Thoracic aorta (tissue), 2 donors: Measurements from ENCODE around the gene CEP170B. TPM values are rescaled to one million over a fixed set of nuclear protein-coding genes. Genes with fewer than 3 reads are reported as not detected.
A peak's percentile ranks its signal among the peaks of the same experiment; 100 is the strongest.

Experiments
- ATAC-seq: fragments of 150-250 bp; one replicate; pipeline ENCODE4 v1.8.0; 2017; ENCODE audit warnings: low read depth; ENCODE audit not compliant: insufficient number of reproducible peaks, low FRiP score
- DNase-seq: peaks from one replicate; pipeline ENCODE4 v3.0.0-alpha.2; 2020; ENCODE audit warnings: low spot score
- H3K27ac ChIP-seq, 2 donors: fragments of 200-600 bp; sonication (generic); 1 replicate in 1 of 2; 2 replicates in 1 of 2; pipeline ENCODE4 v1.5.1; 2016; ENCODE audit warnings: mild to moderate bottlenecking in 2 of 2, moderate library complexity in 2 of 2
- H3K27me3 ChIP-seq: fragments of 200-600 bp; sonication (generic); replicated peaks from 2 replicates; pipeline ENCODE4 v1.6.0; 2016; ENCODE audit warnings: mild to moderate bottlenecking; ENCODE audit not compliant: insufficient read depth
- H3K36me3 ChIP-seq: fragments of 200-600 bp; sonication (generic); one replicate; pipeline ENCODE4 v1.5.1; 2016
- H3K4me1 ChIP-seq, 2 donors: fragments of 200-600 bp; sonication (generic); 1 replicate in 1 of 2; 2 replicates in 1 of 2; pipeline versions ENCODE4 v1.5.1 to v1.6.0; 2016; ENCODE audit warnings: low read depth in 2 of 2, mild to moderate bottlenecking in 1 of 2; ENCODE audit not compliant: control insufficient read depth in 1 of 2
- H3K4me3 ChIP-seq: fragments of 200-600 bp; sonication (generic); 2 replicates; pipeline ENCODE4 v1.5.1; 2016; ENCODE audit warnings: mild to moderate bottlenecking
- H3K9me3 ChIP-seq: fragments of 200-600 bp; sonication (generic); 2 replicates; pipeline ENCODE4 v1.5.1; 2016
- total RNA-seq, 2 donors: library from RNA; depleted of rRNA; stranded (reverse); fragments of >200 nt; gene quantifications; one replicate each; pipeline versions ENCODE4 v1.1.0 to v1.2.3, GENCODE V29; 2016
- TF ChIP-seq, protein P1 (sequence below): fragments of 200-600 bp; sonication (generic); IDR thresholded peaks from one replicate; pipeline ENCODE4 v1.5.1; 2019; ENCODE audit warnings: antibody characterized with exemption

CEP170B gene
- total RNA-seq, 2 donors from 2014 or later: 35.2 to 38.2 TPM

DNA sequence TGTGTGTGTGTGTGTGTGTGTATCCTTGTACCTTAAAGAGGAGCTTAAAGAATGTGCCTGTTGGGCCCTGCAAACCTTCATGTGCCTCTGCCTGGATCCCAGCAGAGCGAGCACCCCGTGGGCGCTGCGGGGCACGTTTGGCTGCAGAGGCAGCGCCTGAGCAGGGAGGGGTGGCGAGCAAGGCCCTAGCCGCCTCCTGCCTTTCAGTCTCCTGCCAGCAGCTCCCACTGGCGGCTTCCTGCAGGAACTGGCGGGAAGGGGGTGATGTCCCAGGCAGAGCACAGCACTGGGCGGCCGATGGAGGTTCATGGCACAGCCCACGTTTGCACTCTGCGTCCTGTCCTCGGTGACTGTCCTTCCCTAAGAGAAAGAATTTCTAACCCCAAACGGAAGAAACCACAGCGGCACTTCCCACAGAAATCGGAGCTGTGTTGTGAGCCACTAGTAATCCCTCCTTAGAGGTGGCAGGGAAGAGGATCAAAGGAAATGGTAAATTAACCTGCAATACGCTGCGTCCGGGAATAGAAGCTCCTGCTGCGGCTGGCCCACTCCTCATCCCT, 44.3 kb upstream of the CEP170B start:
- no peaks in the 10 kb centered on the region for H3K36me3 ChIP-seq
- peaks cover 7 to 14% of the 10 kb centered on the region in 2 donors for H3K4me1 ChIP-seq
- DNase-seq: no peak
- no peaks in the 10 kb centered on the region for H3K9me3 ChIP-seq
- TF ChIP-seq, protein P1, sequence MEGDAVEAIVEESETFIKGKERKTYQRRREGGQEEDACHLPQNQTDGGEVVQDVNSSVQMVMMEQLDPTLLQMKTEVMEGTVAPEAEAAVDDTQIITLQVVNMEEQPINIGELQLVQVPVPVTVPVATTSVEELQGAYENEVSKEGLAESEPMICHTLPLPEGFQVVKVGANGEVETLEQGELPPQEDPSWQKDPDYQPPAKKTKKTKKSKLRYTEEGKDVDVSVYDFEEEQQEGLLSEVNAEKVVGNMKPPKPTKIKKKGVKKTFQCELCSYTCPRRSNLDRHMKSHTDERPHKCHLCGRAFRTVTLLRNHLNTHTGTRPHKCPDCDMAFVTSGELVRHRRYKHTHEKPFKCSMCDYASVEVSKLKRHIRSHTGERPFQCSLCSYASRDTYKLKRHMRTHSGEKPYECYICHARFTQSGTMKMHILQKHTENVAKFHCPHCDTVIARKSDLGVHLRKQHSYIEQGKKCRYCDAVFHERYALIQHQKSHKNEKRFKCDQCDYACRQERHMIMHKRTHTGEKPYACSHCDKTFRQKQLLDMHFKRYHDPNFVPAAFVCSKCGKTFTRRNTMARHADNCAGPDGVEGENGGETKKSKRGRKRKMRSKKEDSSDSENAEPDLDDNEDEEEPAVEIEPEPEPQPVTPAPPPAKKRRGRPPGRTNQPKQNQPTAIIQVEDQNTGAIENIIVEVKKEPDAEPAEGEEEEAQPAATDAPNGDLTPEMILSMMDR: peak; percentile 33
- ATAC-seq: no peak
- H3K27ac ChIP-seq: no peak overlapping the region
- H3K27me3 ChIP-seq: no peaks in the 10 kb centered on the region
- H3K4me3 ChIP-seq: no peak overlapping the region

DNA sequence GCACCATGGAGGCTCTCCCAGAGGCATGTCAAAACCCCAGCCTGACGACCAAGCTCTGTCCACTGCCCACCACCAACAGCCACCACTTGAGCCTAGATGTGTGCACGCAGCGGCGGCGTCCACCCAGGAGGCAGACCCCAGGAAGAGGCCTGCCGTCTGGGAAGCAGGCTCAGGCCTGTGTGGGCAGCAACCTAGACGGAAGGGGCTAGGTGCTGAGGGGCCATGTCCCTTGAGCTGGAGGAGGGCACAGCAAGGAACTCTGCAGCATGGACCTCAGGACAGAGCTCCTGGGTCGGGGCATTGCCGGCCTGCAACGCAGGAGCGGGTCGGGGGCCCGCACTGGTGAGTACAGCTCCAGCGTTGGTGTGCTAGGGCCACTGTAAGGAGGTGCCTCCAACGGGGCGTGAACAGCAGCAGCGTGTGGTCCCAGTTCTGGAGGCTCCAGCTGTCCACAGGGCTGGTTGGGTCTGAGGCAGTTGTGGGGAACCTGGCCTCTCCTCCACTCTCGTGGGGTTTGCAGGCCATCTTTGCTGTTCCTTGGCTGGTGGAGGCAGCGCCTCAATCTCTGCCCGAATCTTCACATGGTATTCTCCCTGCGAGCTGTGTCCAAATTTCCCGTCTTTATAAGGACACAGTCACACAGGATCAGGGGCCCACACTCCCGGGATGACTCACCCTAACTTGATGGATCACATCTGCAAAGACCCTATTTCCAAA, 43.7 kb upstream of the CEP170B start:
- Histone ChIP-seq H3K4me1 (peaks cover 7 to 17% of the 10 kb centered on the region in 2 donors), H3K27me3 (no peaks in the 10 kb centered on the region), H3K27ac (no peak overlapping the region), H3K9me3 (no peaks in the 10 kb centered on the region), H3K36me3 (no peaks in the 10 kb centered on the region), H3K4me3 (no peak overlapping the region)
- DNase-seq: no peak
- TF ChIP-seq, protein P1: no peak
- no peak for ATAC-seq

GRCh38 chr14:104821971-104822608, 43.0 kb upstream of the CEP170B start:
- Histone ChIP-seq H3K9me3 (no peaks in the 10 kb centered on the region), H3K4me3 (no peak overlapping the region), H3K27ac (no peak overlapping the region), H3K4me1 (peaks cover 4 to 13% of the 10 kb centered on the region in 2 donors), H3K36me3 (no peaks in the 10 kb centered on the region), H3K27me3 (no peaks in the 10 kb centered on the region)
- DNase-seq (no peak), ATAC-seq (no peak)
- TF ChIP-seq, protein P1: no peak

DNA sequence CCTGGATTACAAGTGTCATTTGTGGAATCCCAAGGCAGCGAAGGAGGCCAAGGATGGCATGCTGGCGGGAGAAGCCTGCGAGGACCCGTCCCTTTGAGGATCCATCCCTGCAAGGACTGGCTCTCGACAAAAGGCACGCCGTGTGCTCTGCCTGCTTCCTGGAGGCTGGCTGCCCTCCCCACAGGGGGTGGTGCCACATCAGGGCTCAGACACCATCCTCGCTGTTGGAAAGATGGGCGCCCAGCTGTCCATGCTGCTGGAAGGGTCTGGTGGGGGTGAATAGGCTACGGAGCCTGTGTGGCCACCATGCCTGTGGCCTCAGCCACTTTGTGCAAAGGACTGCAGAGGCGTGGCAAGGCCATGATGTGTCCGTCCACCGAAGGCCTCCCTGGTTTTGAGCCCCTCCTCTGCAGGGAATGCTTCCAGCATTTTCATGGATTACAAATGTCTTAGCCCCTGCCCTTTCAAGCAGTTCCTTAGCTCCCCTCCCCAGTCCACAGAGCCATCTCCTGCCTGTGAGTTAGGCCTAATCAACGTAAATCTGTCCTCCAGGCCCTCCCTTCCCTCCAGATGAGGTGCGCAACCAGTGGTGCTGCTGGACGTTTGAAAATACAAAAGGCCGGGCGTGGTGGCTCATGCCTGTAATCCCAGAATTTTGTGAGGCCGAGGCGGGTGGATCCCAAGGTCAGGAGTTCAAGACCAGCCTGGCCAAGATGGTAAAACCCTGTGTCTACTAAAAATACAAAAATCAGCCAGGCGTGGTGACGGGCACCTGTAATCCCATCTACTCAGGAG, 42.0 kb upstream of the CEP170B start:
- DNase-seq (no peak), ATAC-seq (no peak)
- no peak overlapping the region for H3K27ac ChIP-seq
- H3K27me3 ChIP-seq: no peaks in the 10 kb centered on the region
- H3K9me3 ChIP-seq: no peaks in the 10 kb centered on the region
- peaks cover 7 to 18% of the 10 kb centered on the region in 2 donors for H3K4me1 ChIP-seq
- TF ChIP-seq, protein P1: no peak
- no peaks in the 10 kb centered on the region for H3K36me3 ChIP-seq
- H3K4me3 ChIP-seq: no peak overlapping the region
